Muscle of leg (tissue), 11 donors: ENCODE results near the gene LPIN3. TPM values are rescaled to one million over a fixed set of nuclear protein-coding genes. Genes with fewer than 3 reads are reported as not detected.

Experiments used
- DNase-seq: peaks from one replicate; pipeline ENCODE4 v3.0.0; 2013
- H3K27ac ChIP-seq: one replicate; pipeline ENCODE4 v1.5.1; 2013; ENCODE audit warnings: mild to moderate bottlenecking, low read length, control low read depth
- H3K27me3 ChIP-seq: one replicate; pipeline ENCODE4 v1.6.1; 2013; ENCODE audit warnings: low read length; ENCODE audit not compliant: control insufficient read depth, insufficient read depth
- H3K36me3 ChIP-seq: one replicate; pipeline ENCODE4 v1.6.1; 2013; ENCODE audit warnings: low read length; ENCODE audit not compliant: control insufficient read depth, insufficient read depth
- H3K4me1 ChIP-seq: one replicate; pipeline ENCODE4 v1.6.1; 2013; ENCODE audit warnings: low read length; ENCODE audit not compliant: control insufficient read depth, insufficient read depth
- H3K4me3 ChIP-seq: one replicate; pipeline ENCODE4 v1.5.1; 2013; ENCODE audit warnings: low read length, control low read depth
- H3K9me3 ChIP-seq: replicated peaks from 2 replicates; pipeline ENCODE4 v1.6.1; 2013; ENCODE audit warnings: low read depth, low read length; ENCODE audit not compliant: control insufficient read depth
- WGBS: methylation state at CpG from one replicate; pipeline ENCODE4 v1.1.5; 2013; ENCODE audit warnings: missing lambda C conversion rate; ENCODE audit not compliant: insufficient coverage; 5-methylcytosine and 5-hydroxymethylcytosine counted together
- polyA plus RNA-seq, 8 donors: library from polyadenylated mRNA; unstranded; fragments of 120-200 nt; gene quantifications; one replicate each; pipeline versions ENCODE4 v1.2.1 to v1.2.3, GENCODE V29; 2013; ENCODE audit warnings: inconsistent platforms in 1 of 8, low replicate concordance in 1 of 8; ENCODE audit not compliant: insufficient read length in 8 of 8, insufficient read depth in 1 of 8
- total RNA-seq: library from RNA; stranded (reverse); fragments of 120-200 nt; gene quantifications from one replicate; pipeline ENCODE4 v1.2.4, GENCODE V29; 2013

The LPIN3 gene
- total and polyA plus RNA-seq, 9 donors, result 2.0 to 7.2 (median 3.4) TPM

- Histone ChIP-seq H3K9me3 (no peaks in the 10 kb centered on the region), H3K27ac (peak overlapping the region; percentile 66), H3K27me3 (no peaks in the 10 kb centered on the region), H3K36me3 (no peaks in the 10 kb centered on the region), H3K4me1 (peaks cover 59% of the 10 kb centered on the region), H3K4me3 (no peak overlapping the region)
- DNase-seq, result no peak
- WGBS, result no CpG with 5 or more reads among the region's 1 CpG
Observed at GRCh38 chr20:41392295-41392694, 51.7 kb downstream of the LPIN3 start.

GRCh38 chr20:41392871-41393704 is 52.5 kb downstream of the LPIN3 start:
- no peaks in the 10 kb centered on the region for H3K9me3 ChIP-seq
- peak; percentile 95 for DNase-seq
- no peaks in the 10 kb centered on the region for H3K36me3 ChIP-seq
- WGBS, result 22% methylated on average over 7 of the region's 12 CpGs
- H3K4me1 ChIP-seq, result peaks cover 54% of the 10 kb centered on the region
- no peaks in the 10 kb centered on the region for H3K27me3 ChIP-seq
- peak overlapping the region; percentile 66 for H3K27ac ChIP-seq
- H3K4me3 ChIP-seq, result no peak overlapping the region

- Histone ChIP-seq H3K36me3 (no peaks in the 10 kb centered on the region), H3K4me3 (no peak overlapping the region), H3K27ac (peak overlapping the region; percentile 66), H3K27me3 (no peaks in the 10 kb centered on the region), H3K4me1 (peaks cover 57% of the 10 kb centered on the region), H3K9me3 (no peaks in the 10 kb centered on the region)
- DNase-seq, result peak; percentile 71
- 47% methylated on average over 2 of the region's 3 CpGs for WGBS
Observed at GRCh38 chr20:41393705-41394066, 53.1 kb downstream of the LPIN3 start.

- Histone ChIP-seq H3K9me3 (no peaks in the 10 kb centered on the region), H3K4me3 (no peak overlapping the region), H3K27ac (no peak overlapping the region), H3K4me1 (peaks cover 61% of the 10 kb centered on the region), H3K27me3 (no peaks in the 10 kb centered on the region), H3K36me3 (no peaks in the 10 kb centered on the region)
- DNase-seq, result no peak
- 68% methylated on average over 2 of the region's 2 CpGs for WGBS
Observed at GRCh38 chr20:41394081-41394480, 53.5 kb downstream of the LPIN3 start.

- Histone ChIP-seq H3K27ac (peak overlapping the region; percentile 69), H3K36me3 (no peaks in the 10 kb centered on the region), H3K4me1 (peaks cover 67% of the 10 kb centered on the region), H3K4me3 (no peak overlapping the region), H3K9me3 (no peaks in the 10 kb centered on the region), H3K27me3 (no peaks in the 10 kb centered on the region)
- peak; percentile 58 for DNase-seq
- 24% methylated on average over 3 of the region's 9 CpGs for WGBS
Observed at GRCh38 chr20:41394931-41395666, 54.5 kb downstream of the LPIN3 start.

GRCh38 chr20:41395667-41396664 is 55.3 kb downstream of the LPIN3 start:
- peaks cover 67% of the 10 kb centered on the region for H3K4me1 ChIP-seq
- no peaks in the 10 kb centered on the region for H3K27me3 ChIP-seq
- no peaks in the 10 kb centered on the region for H3K36me3 ChIP-seq
- no peak overlapping the region for H3K4me3 ChIP-seq
- DNase-seq, result peak; percentile 93
- no peaks in the 10 kb centered on the region for H3K9me3 ChIP-seq
- peak overlapping the region; percentile 69 for H3K27ac ChIP-seq
- WGBS, result 33% methylated on average over 8 of the region's 18 CpGs

GRCh38 chr20:41398408-41398807 is 57.8 kb downstream of the LPIN3 start:
- Histone ChIP-seq H3K36me3 (no peaks in the 10 kb centered on the region), H3K9me3 (no peaks in the 10 kb centered on the region), H3K4me1 (peaks cover 47% of the 10 kb centered on the region), H3K27me3 (no peaks in the 10 kb centered on the region), H3K4me3 (no peak overlapping the region), H3K27ac (peak overlapping the region; percentile 70)
- DNase-seq, result peak; percentile 92
- WGBS, result no CpG with 5 or more reads among the region's 2 CpGs

GRCh38 chr20:41403604-41404003 is 63.0 kb downstream of the LPIN3 start:
- Histone ChIP-seq H3K9me3 (no peaks in the 10 kb centered on the region), H3K27me3 (no peaks in the 10 kb centered on the region), H3K36me3 (peaks cover 28% of the 10 kb centered on the region), H3K27ac (no peak overlapping the region), H3K4me1 (peaks cover 38% of the 10 kb centered on the region), H3K4me3 (no peak overlapping the region)
- 86% methylated on average over 11 of the region's 12 CpGs for WGBS
- DNase-seq, result no peak

- H3K9me3 ChIP-seq, result no peaks in the 10 kb centered on the region
- H3K27me3 ChIP-seq, result no peaks in the 10 kb centered on the region
- WGBS, result 73% methylated on average over 3 of the region's 3 CpGs
- peak overlapping the region; percentile 10 for H3K27ac ChIP-seq
- peaks cover 41% of the 10 kb centered on the region for H3K4me1 ChIP-seq
- DNase-seq, result no peak
- H3K36me3 ChIP-seq, result peaks cover 43% of the 10 kb centered on the region
- H3K4me3 ChIP-seq, result no peak overlapping the region
Observed at GRCh38 chr20:41405436-41405835, 64.8 kb downstream of the LPIN3 start.
